Sigmoid colon (tissue), 7 donors: ENCODE data around the gene FBXO17. TPM values are rescaled to one million over a fixed set of nuclear protein-coding genes. Genes with fewer than 3 reads are reported as not detected.
"Not testable (repeated sequence)": the region's sequence is repeated elsewhere in the genome, so short reads cannot be mapped to it uniquely, and the experiment has no call there.

ENCODE experiments used
- DNase-seq: peaks from one replicate; pipeline ENCODE4 v3.0.0-alpha.2; 2019
- H3K27ac ChIP-seq, 4 donors: fragments of 200-600 bp; sonication (generic); one replicate each; pipeline ENCODE4 v1.5.1; 2016 to 2019; ENCODE audit warnings: mild to moderate bottlenecking in 1 of 4
- H3K27me3 ChIP-seq, 3 donors: fragments of 200-600 bp; sonication (generic); one replicate each; pipeline ENCODE4 v1.5.1; 2019; ENCODE audit warnings: mild to moderate bottlenecking in 1 of 3
- H3K36me3 ChIP-seq, 4 donors: fragments of 200-600 bp; sonication (generic); one replicate each; pipeline ENCODE4 v1.5.1; 2016 to 2019
- H3K4me1 ChIP-seq, 4 donors: fragments of 200-600 bp; sonication (generic); one replicate each; pipeline ENCODE4 v1.5.1; 2017 to 2019
- H3K4me3 ChIP-seq, 4 donors: fragments of 200-600 bp; sonication (generic); one replicate each; pipeline ENCODE4 v1.5.1; 2017 to 2019; ENCODE audit warnings: mild to moderate bottlenecking in 2 of 4, moderate library complexity in 1 of 4
- H3K9me3 ChIP-seq, 4 donors: fragments of 200-600 bp in 3 of 4; sonication (generic) in 3 of 4; one replicate each; pipeline versions ENCODE4 v1.5.1 to v1.6.1; 2013 to 2019
- CTCF ChIP-seq, 4 experiments: fragments of 450-650 bp in 3 of 4; fragments of 200-600 bp in 1 of 4; IDR thresholded peaks; one replicate each; pipeline ENCODE4 v1.5.1; 2016 to 2019; ENCODE audit warnings: antibody characterized with exemption in 4 of 4, mild to moderate bottlenecking in 3 of 4, moderate library complexity in 2 of 4
- EP300 ChIP-seq, 4 donors: sonication (generic); formaldehyde crosslinking; IDR thresholded peaks; one replicate each; pipeline ENCODE4 v1.6.1; 2017; ENCODE audit warnings: antibody characterized with exemption in 4 of 4
- POLR2A ChIP-seq, 2 donors: fragments of 450-650 bp; IDR thresholded peaks; one replicate each; pipeline ENCODE4 v1.6.1; 2016; ENCODE audit warnings: antibody characterized with exemption in 2 of 2, mild to moderate bottlenecking in 2 of 2, moderate library complexity in 2 of 2
- POLR2AphosphoS5 ChIP-seq, 4 donors: sonication (generic); formaldehyde crosslinking; IDR thresholded peaks; one replicate each; pipeline ENCODE4 v1.6.1; 2017; ENCODE audit warnings: antibody characterized with exemption in 4 of 4
- WGBS, 2 donors: extraction: QIAGEN DNeasy Blood & Tissue Kit; methylation state at CpG; one replicate each; pipeline ENCODE4 v1.1.7; 2013; 5-methylcytosine and 5-hydroxymethylcytosine counted together
- intact Hi-C: fragments of 100-400 bp; cut with DNase I; formaldehyde crosslinking; loops from one replicate; pipeline ENCODE4 v1.15.1; 2023
- polyA plus RNA-seq, 3 donors: library from polyadenylated mRNA; stranded (reverse); fragments of 200-250 nt; gene quantifications; one replicate each; pipeline ENCODE4 v1.2.3, GENCODE V29; 2013
- total RNA-seq, 4 donors: library from RNA; depleted of rRNA; stranded (reverse); fragments of >200 nt; gene quantifications; one replicate each; pipeline ENCODE4 v1.1.0, GENCODE V29; 2016
- donor health status: healthy with polysubstance abuse.
- donor health status: Bipolar disorder and iron deficiency.
- donor health status: healthy.

The FBXO17 gene
- total and polyA plus RNA-seq, 7 donors, result 1.6 to 28.6 (median 20.3) TPM

- peaks cover 0 to 11% (median 10%) of the 10 kb centered on the region in 4 donors for H3K4me1 ChIP-seq
- WGBS, 2 donors, result 64 to 85% methylated on average over 3 of the region's 3 CpGs
- no peak overlapping the region for H3K27ac ChIP-seq
- H3K4me3 ChIP-seq, result no peak overlapping the region
- DNase-seq, result no peak
- no peak for TF ChIP-seq POLR2AphosphoS5 (IDR thresholded peaks at IDR 0.05)
- TF ChIP-seq POLR2A (IDR thresholded peaks at IDR 0.05), result no peak
- no peak for TF ChIP-seq CTCF (IDR thresholded peaks at IDR 0.05)
- no peak for TF ChIP-seq EP300 (IDR thresholded peaks at IDR 0.05)
- H3K9me3 ChIP-seq, result no peaks in the 10 kb centered on the region
- no peaks in the 10 kb centered on the region for H3K27me3 ChIP-seq
- peaks cover 0 to 23% (median 3%) of the 10 kb centered on the region in 4 donors for H3K36me3 ChIP-seq
- intact Hi-C loops, result no loop called here
Observed at GRCh38 chr19:38945562-38946228, 29.8 kb downstream of the FBXO17 start.

- Histone ChIP-seq H3K27me3 (no peaks in the 10 kb centered on the region), H3K9me3 (no peaks in the 10 kb centered on the region), H3K27ac (no peak overlapping the region), H3K36me3 (peaks cover 0 to 23% (median 3%) of the 10 kb centered on the region in 4 donors), H3K4me3 (no peak overlapping the region), H3K4me1 (peaks cover 0 to 6% (median 5%) of the 10 kb centered on the region in 4 donors)
- no peak for DNase-seq
- intact Hi-C loops, result no loop called here
- TF ChIP-seq POLR2AphosphoS5 (IDR thresholded peaks at IDR 0.05) (no peak), CTCF (IDR thresholded peaks at IDR 0.05) (no peak), EP300 (IDR thresholded peaks at IDR 0.05) (no peak), POLR2A (IDR thresholded peaks at IDR 0.05) (no peak)
- WGBS, 2 donors, result 83 to 86% methylated on average over 12 of the region's 12 CpGs
Observed at GRCh38 chr19:38944981-38945506, 30.5 kb downstream of the FBXO17 start.

- TF ChIP-seq CTCF (IDR thresholded peaks at IDR 0.05), result no peak
- no peak for TF ChIP-seq POLR2AphosphoS5 (IDR thresholded peaks at IDR 0.05)
- TF ChIP-seq EP300 (IDR thresholded peaks at IDR 0.05), result no peak
- TF ChIP-seq POLR2A (IDR thresholded peaks at IDR 0.05), result no peak
- Histone ChIP-seq H3K27me3 (no peaks in the 10 kb centered on the region), H3K4me3 (no peak overlapping the region), H3K27ac (no peak overlapping the region), H3K9me3 (no peaks in the 10 kb centered on the region), H3K36me3 (peaks cover 0 to 23% (median 3%) of the 10 kb centered on the region in 4 donors), H3K4me1 (no peaks in the 10 kb centered on the region)
- WGBS, 2 donors, result 77 to 90% methylated on average over 20 of the region's 20 CpGs
- no peak for DNase-seq
- intact Hi-C loops, result no loop called here
Observed at GRCh38 chr19:38942471-38943181, 32.9 kb downstream of the FBXO17 start.

GRCh38 chr19:38941979-38942378 is 33.6 kb downstream of the FBXO17 start:
- no peak overlapping the region for H3K27ac ChIP-seq
- DNase-seq, result no peak
- no peaks in the 10 kb centered on the region for H3K4me1 ChIP-seq
- 77 to 78% methylated on average over 2 of the region's 2 CpGs for WGBS, 2 donors
- H3K4me3 ChIP-seq, result no peak overlapping the region
- no peak for TF ChIP-seq POLR2A (IDR thresholded peaks at IDR 0.05)
- H3K9me3 ChIP-seq, result no peaks in the 10 kb centered on the region
- H3K27me3 ChIP-seq, result no peaks in the 10 kb centered on the region
- intact Hi-C loops, result no loop called here
- peaks cover 0 to 20% (median 3%) of the 10 kb centered on the region in 4 donors for H3K36me3 ChIP-seq

- H3K4me1 ChIP-seq, DNase-seq, H3K4me3 ChIP-seq, H3K9me3 ChIP-seq, H3K27ac ChIP-seq, H3K27me3 ChIP-seq, intact Hi-C loops: not testable (repeated sequence)
- WGBS, 2 donors, result 70 to 75% methylated on average over 5 of the region's 5 CpGs
- peaks cover 0 to 14% (median 3%) of the 10 kb centered on the region in 4 donors for H3K36me3 ChIP-seq
Observed at GRCh38 chr19:38941466-38941865, 34.1 kb downstream of the FBXO17 start.
